Brain microvascular endothelial cell (primary cell): ENCODE results near the gene TMEM87B.

Source experiments
- DNase-seq: peaks from one replicate; pipeline ENCODE4 v3.0.0-alpha.2; 2020
- H3K27ac ChIP-seq: fragments of 250-450 bp; sonication (Bioruptor Pico); 2 replicates; pipeline ENCODE4 v1.5.1; 2020; ENCODE audit warnings: mild to moderate bottlenecking, moderate library complexity
- H3K27me3 ChIP-seq: fragments of 250-450 bp; sonication (Bioruptor Pico); replicated peaks from 2 replicates; pipeline ENCODE4 v1.5.1; 2020; ENCODE audit warnings: mild to moderate bottlenecking
- H3K36me3 ChIP-seq: fragments of 250-450 bp; sonication (Bioruptor Pico); replicated peaks from 2 replicates; pipeline ENCODE4 v1.5.1; 2020; ENCODE audit warnings: mild to moderate bottlenecking
- H3K4me3 ChIP-seq: 2 replicates; pipeline ENCODE4 v1.5.1; 2011; ENCODE audit warnings: low read depth, mild to moderate bottlenecking, control low read depth, low read length, moderate library complexity
- CTCF ChIP-seq: IDR thresholded peaks from 2 replicates; pipeline ENCODE4 v1.5.1; 2011; ENCODE audit warnings: low read depth, mild to moderate bottlenecking, moderate library complexity, low read length, control low read depth, inconsistent platforms; ENCODE audit errors: missing control alignments
- in situ Hi-C: cut with HindIII; loops from 2 replicates; pipeline ENCODE4 v1.10.0; 2017; ENCODE audit warnings: low sequenced_read_pairs, low pct_ligation_motif_present

Gene TMEM87B

DNA sequence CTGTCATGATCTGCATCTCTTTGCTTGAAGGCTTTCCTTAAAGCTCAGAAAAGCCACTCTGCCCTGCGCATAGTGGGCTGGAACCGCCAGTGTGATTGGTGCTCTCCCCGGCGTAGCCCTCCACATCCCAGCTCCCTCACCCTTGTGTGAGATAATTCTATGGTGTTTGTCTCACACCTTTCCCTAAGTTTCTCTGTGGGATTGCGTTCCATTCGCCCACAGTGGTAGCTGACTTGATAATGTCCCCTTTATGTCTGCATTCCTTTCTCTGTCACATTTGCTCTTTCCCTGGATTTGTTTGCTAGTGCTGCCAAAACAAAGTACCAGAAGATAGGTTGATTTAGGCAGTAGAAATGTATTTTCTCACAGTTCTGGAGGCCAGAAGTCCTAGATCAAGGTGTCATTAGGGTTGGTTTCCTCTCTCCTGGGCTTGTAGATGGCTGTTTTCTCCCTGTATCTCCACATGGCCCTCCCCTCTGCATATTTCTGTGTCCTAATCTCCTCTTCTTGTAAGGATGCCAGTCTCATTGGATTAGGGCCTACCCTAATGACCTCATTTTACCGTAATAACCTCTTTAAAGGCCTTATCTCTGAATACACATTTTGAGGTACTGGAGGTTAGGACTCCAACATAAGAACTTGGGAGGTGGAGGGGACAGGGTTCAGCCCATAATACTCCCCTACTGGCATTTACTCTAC is 7.4 kb upstream of the TMEM87B start:
- no peak for DNase-seq
- no peak overlapping the region for H3K27ac ChIP-seq
- H3K4me3 ChIP-seq, result no peak overlapping the region
- TF ChIP-seq CTCF, result no peak
- in situ Hi-C loops, result loop anchor here (25.0 kb wide), 1 partner anchor 160 kb away; the partner anchor contains the start of genes ANAPC1 and MERTK
- no peaks in the 10 kb centered on the region for H3K36me3 ChIP-seq
- no peaks in the 10 kb centered on the region for H3K27me3 ChIP-seq

DNA sequence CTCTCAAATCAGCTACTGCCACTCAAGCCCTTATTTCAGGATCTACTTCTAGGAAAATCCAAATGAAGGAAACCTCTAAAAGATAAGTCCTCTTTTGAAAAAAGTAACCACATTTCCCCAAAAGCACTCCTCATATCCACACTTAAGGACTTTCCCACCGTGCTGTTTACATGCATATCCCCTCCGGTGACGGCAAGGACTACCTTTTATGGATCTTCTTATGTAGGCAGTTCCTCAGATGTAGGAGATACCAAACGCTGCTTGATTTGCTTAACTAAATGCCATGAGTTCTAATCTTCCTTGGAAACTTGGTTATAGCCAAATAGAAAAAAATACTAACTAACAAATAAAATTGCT is 6.9 kb upstream of the TMEM87B start:
- DNase-seq, result no peak
- Histone ChIP-seq H3K36me3 (no peaks in the 10 kb centered on the region), H3K4me3 (no peak overlapping the region), H3K27me3 (no peaks in the 10 kb centered on the region), H3K27ac (no peak overlapping the region)
- TF ChIP-seq CTCF, result no peak
- in situ Hi-C loops, result loop anchor here (25.0 kb wide), 1 partner anchor 161 kb away; the partner anchor contains the start of genes ANAPC1 and MERTK

- Histone ChIP-seq H3K27me3 (no peaks in the 10 kb centered on the region), H3K27ac (no peak overlapping the region), H3K36me3 (no peaks in the 10 kb centered on the region), H3K4me3 (no peak overlapping the region)
- in situ Hi-C loops, result loop anchor here (25.0 kb wide), 1 partner anchor 162 kb away; the partner anchor contains the start of genes ANAPC1 and MERTK
- TF ChIP-seq CTCF, result peak; percentile 69
- peak; percentile 59 for DNase-seq
Measured at GRCh38 chr2:112048887-112049286, 6.2 kb upstream of the TMEM87B start.

DNA sequence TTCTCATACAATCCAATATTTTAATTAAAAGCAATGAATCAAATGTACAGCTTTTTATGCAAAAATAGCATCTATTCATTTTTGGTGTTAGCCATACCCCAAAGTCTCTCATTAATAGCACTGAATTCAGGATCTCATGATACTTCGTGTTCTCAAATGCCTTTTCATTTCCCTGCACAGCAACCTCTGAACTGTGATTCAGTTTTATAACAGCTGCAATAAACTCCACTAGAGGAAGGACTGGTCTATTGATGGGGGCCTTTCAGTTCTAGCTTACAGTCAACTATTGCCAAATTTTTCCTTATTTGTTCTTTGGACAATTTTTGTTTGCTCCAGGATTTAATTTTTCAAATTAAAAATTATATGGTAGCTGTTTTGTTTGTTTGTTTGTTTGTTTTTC is 4.8 kb upstream of the TMEM87B start:
- Histone ChIP-seq H3K27ac (no peak overlapping the region), H3K4me3 (no peak overlapping the region), H3K36me3 (no peaks in the 10 kb centered on the region), H3K27me3 (no peaks in the 10 kb centered on the region)
- in situ Hi-C loops, result no loop called here
- no peak for TF ChIP-seq CTCF
- no peak for DNase-seq

GRCh38 chr2:112053917-112054846 is 887 bp upstream of the TMEM87B start:
- H3K36me3 ChIP-seq, result no peaks in the 10 kb centered on the region
- in situ Hi-C loops, result no loop called here
- peak overlapping the region; percentile 78 for H3K4me3 ChIP-seq
- no peaks in the 10 kb centered on the region for H3K27me3 ChIP-seq
- peak overlapping the region; percentile 71 for H3K27ac ChIP-seq
- no peak for TF ChIP-seq CTCF
- peak; percentile 91 for DNase-seq
